Thoracic aorta (tissue), 2 donors: Measurements from ENCODE around the gene BANK1. TPM values are rescaled to one million over a fixed set of nuclear protein-coding genes. Genes with fewer than 3 reads are reported as not detected.

ENCODE experiments used
- ATAC-seq: fragments of 150-250 bp; one replicate; pipeline ENCODE4 v1.8.0; 2017; ENCODE audit warnings: low read depth; ENCODE audit not compliant: insufficient number of reproducible peaks, low FRiP score
- DNase-seq: peaks from one replicate; pipeline ENCODE4 v3.0.0-alpha.2; 2020; ENCODE audit warnings: low spot score
- H3K27ac ChIP-seq, 2 donors: fragments of 200-600 bp; sonication (generic); 1 replicate in 1 of 2; 2 replicates in 1 of 2; pipeline ENCODE4 v1.5.1; 2016; ENCODE audit warnings: mild to moderate bottlenecking in 2 of 2, moderate library complexity in 2 of 2
- H3K27me3 ChIP-seq: fragments of 200-600 bp; sonication (generic); replicated peaks from 2 replicates; pipeline ENCODE4 v1.6.0; 2016; ENCODE audit warnings: mild to moderate bottlenecking; ENCODE audit not compliant: insufficient read depth
- H3K36me3 ChIP-seq: fragments of 200-600 bp; sonication (generic); one replicate; pipeline ENCODE4 v1.5.1; 2016
- H3K4me1 ChIP-seq, 2 donors: fragments of 200-600 bp; sonication (generic); 1 replicate in 1 of 2; 2 replicates in 1 of 2; pipeline versions ENCODE4 v1.5.1 to v1.6.0; 2016; ENCODE audit warnings: low read depth in 2 of 2, mild to moderate bottlenecking in 1 of 2; ENCODE audit not compliant: control insufficient read depth in 1 of 2
- H3K4me3 ChIP-seq: fragments of 200-600 bp; sonication (generic); 2 replicates; pipeline ENCODE4 v1.5.1; 2016; ENCODE audit warnings: mild to moderate bottlenecking
- H3K9me3 ChIP-seq: fragments of 200-600 bp; sonication (generic); 2 replicates; pipeline ENCODE4 v1.5.1; 2016
- CTCF ChIP-seq: fragments of 200-600 bp; sonication (generic); IDR thresholded peaks from one replicate; pipeline ENCODE4 v1.5.1; 2019; ENCODE audit warnings: antibody characterized with exemption
- total RNA-seq, 2 donors: library from RNA; depleted of rRNA; stranded (reverse); fragments of >200 nt; gene quantifications; one replicate each; pipeline versions ENCODE4 v1.1.0 to v1.2.3, GENCODE V29; 2016

The BANK1 gene
- total RNA-seq, 2 donors from 2014 or later: 0.85 to 1.1 TPM

GRCh38 chr4:101967697-101968346, 177.3 kb downstream of the BANK1 start:
- no peak overlapping the region for H3K27ac ChIP-seq
- no peak overlapping the region for H3K4me3 ChIP-seq
- no peak for ATAC-seq
- no peaks in the 10 kb centered on the region for H3K36me3 ChIP-seq
- no peak for DNase-seq
- no peaks in the 10 kb centered on the region for H3K27me3 ChIP-seq
- H3K4me1 ChIP-seq: no peaks in the 10 kb centered on the region
- no peak for TF ChIP-seq CTCF
- H3K9me3 ChIP-seq: no peaks in the 10 kb centered on the region

- H3K4me3 ChIP-seq: no peak overlapping the region
- H3K27ac ChIP-seq: no peak overlapping the region
- no peaks in the 10 kb centered on the region for H3K4me1 ChIP-seq
- DNase-seq: no peak
- no peaks in the 10 kb centered on the region for H3K27me3 ChIP-seq
- H3K9me3 ChIP-seq: no peaks in the 10 kb centered on the region
- H3K36me3 ChIP-seq: no peaks in the 10 kb centered on the region
- no peak for TF ChIP-seq CTCF
- ATAC-seq: no peak
Observed at GRCh38 chr4:101968364-101968763, 177.8 kb downstream of the BANK1 start.

GRCh38 chr4:101969965-101970364, 179.4 kb downstream of the BANK1 start:
- Histone ChIP-seq H3K9me3 (no peaks in the 10 kb centered on the region), H3K27ac (no peak overlapping the region), H3K27me3 (no peaks in the 10 kb centered on the region), H3K36me3 (no peaks in the 10 kb centered on the region), H3K4me1 (no peaks in the 10 kb centered on the region), H3K4me3 (no peak overlapping the region)
- ATAC-seq (no peak), DNase-seq (no peak)
- no peak for TF ChIP-seq CTCF

- Histone ChIP-seq H3K27me3 (no peaks in the 10 kb centered on the region), H3K27ac (no peak overlapping the region), H3K36me3 (no peaks in the 10 kb centered on the region), H3K4me1 (no peaks in the 10 kb centered on the region), H3K9me3 (no peaks in the 10 kb centered on the region), H3K4me3 (no peak overlapping the region)
- TF ChIP-seq CTCF: no peak
- ATAC-seq (no peak), DNase-seq (no peak)
Observed at GRCh38 chr4:101970547-101971155, 180.1 kb downstream of the BANK1 start.

- Histone ChIP-seq H3K36me3 (no peaks in the 10 kb centered on the region), H3K9me3 (no peaks in the 10 kb centered on the region), H3K4me1 (no peaks in the 10 kb centered on the region), H3K27ac (no peak overlapping the region), H3K4me3 (no peak overlapping the region), H3K27me3 (no peaks in the 10 kb centered on the region)
- no peak for ATAC-seq
- DNase-seq: no peak
- TF ChIP-seq CTCF: no peak
Observed at GRCh38 chr4:101972791-101973190, 182.3 kb downstream of the BANK1 start.
